Loucy (cell line): ENCODE measurements around the gene SUPT6H.
A peak's percentile ranks its signal among the peaks of the same experiment; 100 is the strongest.

Source experiments
- H2AFZ ChIP-seq: fragments of 200-600 bp; sonication (generic); 2 replicates; pipeline ENCODE4 v1.6.0; 2016; ENCODE audit warnings: antibody characterized with exemption, mild to moderate bottlenecking, low read length, moderate library complexity
- H3F3A ChIP-seq: fragments of 200-600 bp; 2 replicates; pipeline ENCODE4 v1.6.0; 2016; ENCODE audit warnings: antibody characterized with exemption, low read depth, mild to moderate bottlenecking
- H3K27me3 ChIP-seq: fragments of 200-600 bp; sonication (generic); 2 replicates; pipeline ENCODE4 v1.6.1; 2014; ENCODE audit warnings: low read length, mild to moderate bottlenecking; ENCODE audit not compliant: insufficient read depth, poor library complexity, severe bottlenecking
- H3K36me3 ChIP-seq: fragments of 200-600 bp; sonication (generic); 2 replicates; pipeline ENCODE4 v1.6.1; 2016; ENCODE audit warnings: low read length; ENCODE audit not compliant: insufficient read depth
- H3K4me1 ChIP-seq: fragments of 200-600 bp; sonication (generic); 2 replicates; pipeline ENCODE4 v1.5.1; 2014; ENCODE audit warnings: low read length, mild to moderate bottlenecking; ENCODE audit not compliant: insufficient read depth, poor library complexity, severe bottlenecking
- H3K4me2 ChIP-seq: fragments of 200-600 bp; sonication (generic); 2 replicates; pipeline ENCODE4 v1.6.0; 2014; ENCODE audit warnings: antibody characterized with exemption, low read length, low read depth, mild to moderate bottlenecking; ENCODE audit not compliant: poor library complexity, severe bottlenecking
- H3K4me3 ChIP-seq: fragments of 200-600 bp; sonication (generic); 2 replicates; pipeline ENCODE4 v1.5.1; 2014; ENCODE audit warnings: low read length, mild to moderate bottlenecking, mixed read lengths; ENCODE audit not compliant: poor library complexity, severe bottlenecking
- H3K79me2 ChIP-seq: fragments of 200-600 bp; sonication (generic); 2 replicates; pipeline ENCODE4 v1.6.1; 2014; ENCODE audit warnings: low read length; ENCODE audit not compliant: insufficient read depth
- H3K9ac ChIP-seq: fragments of 200-600 bp; sonication (generic); 2 replicates; pipeline ENCODE4 v1.6.0; 2014; ENCODE audit warnings: mild to moderate bottlenecking, low read depth, low read length, moderate library complexity; ENCODE audit not compliant: poor library complexity, severe bottlenecking
- H3K9me2 ChIP-seq: fragments of 200-600 bp; sonication (generic); replicated peaks from 2 replicates; pipeline ENCODE4 v1.6.1; 2016; ENCODE audit warnings: low read depth, low read length, mixed read lengths
- H3K9me3 ChIP-seq: fragments of 200-600 bp; sonication (generic); 2 replicates; pipeline ENCODE4 v1.6.1; 2014; ENCODE audit warnings: mild to moderate bottlenecking, antibody characterized with exemption, low read length, low read depth; ENCODE audit not compliant: insufficient read depth
- H4K20me1 ChIP-seq: fragments of 200-600 bp; sonication (generic); 2 replicates; pipeline ENCODE4 v1.6.0; 2014; ENCODE audit warnings: antibody characterized with exemption, low read length, mild to moderate bottlenecking; ENCODE audit not compliant: insufficient read depth, poor library complexity, severe bottlenecking
- CTCF ChIP-seq: fragments of 200-600 bp; sonication (generic); conservative IDR thresholded peaks from 2 replicates; pipeline ENCODE4 v1.5.1; 2014; ENCODE audit warnings: mild to moderate bottlenecking, antibody characterized with exemption, low read length
- EZH2phosphoT487 ChIP-seq: fragments of 200-600 bp; IDR thresholded peaks from 2 replicates; pipeline ENCODE4 v1.6.1; 2018; ENCODE audit warnings: antibody characterized with exemption, mild to moderate bottlenecking, moderate library complexity, borderline replicate concordance

Gene SUPT6H

GRCh38 chr17:28662527-28662829, 473 bp downstream of the SUPT6H start:
- Histone ChIP-seq H4K20me1 (peaks cover 56% of the 10 kb centered on the region), H3K9me3 (no peaks in the 10 kb centered on the region), H2AFZ (peak overlapping the region; percentile 99), H3K4me3 (peak overlapping the region; percentile 91), H3K9ac (peak overlapping the region; percentile 89), H3K27me3 (no peaks in the 10 kb centered on the region), H3K9me2 (no peaks in the 10 kb centered on the region), H3K4me2 (peak overlapping the region; percentile 97), H3K79me2 (peaks cover 82% of the 10 kb centered on the region), H3K4me1 (peaks cover 48% of the 10 kb centered on the region), H3K36me3 (no peaks in the 10 kb centered on the region; the same call in 1 of the 2 replicates), H3F3A (no peaks in the 10 kb centered on the region)
- TF ChIP-seq EZH2phosphoT487: no peak
- no peak for TF ChIP-seq CTCF

GRCh38 chr17:28663723-28664122, 1.7 kb downstream of the SUPT6H start:
- peak overlapping the region; percentile 89 for H3K9ac ChIP-seq
- peaks cover 50% of the 10 kb centered on the region for H3K4me1 ChIP-seq
- no peak overlapping the region for H2AFZ ChIP-seq
- no peaks in the 10 kb centered on the region for H3K27me3 ChIP-seq
- H3F3A ChIP-seq: no peaks in the 10 kb centered on the region
- H3K36me3 ChIP-seq: no peaks in the 10 kb centered on the region; the same call in 1 of the 2 replicates
- H3K9me3 ChIP-seq: no peaks in the 10 kb centered on the region
- H3K79me2 ChIP-seq: peaks cover 91% of the 10 kb centered on the region
- TF ChIP-seq EZH2phosphoT487: no peak
- H4K20me1 ChIP-seq: peaks cover 63% of the 10 kb centered on the region
- H3K9me2 ChIP-seq: no peaks in the 10 kb centered on the region
- peak overlapping the region; percentile 97 for H3K4me2 ChIP-seq
- peak overlapping the region; percentile 91 for H3K4me3 ChIP-seq

GRCh38 chr17:28665994-28666393, 4.0 kb downstream of the SUPT6H start:
- no peak for TF ChIP-seq CTCF
- TF ChIP-seq EZH2phosphoT487: no peak
- Histone ChIP-seq H3K9me2 (no peaks in the 10 kb centered on the region), H3K36me3 (peaks cover 4% of the 10 kb centered on the region; the same call in 1 of the 2 replicates), H3K27me3 (no peaks in the 10 kb centered on the region), H3K9me3 (no peaks in the 10 kb centered on the region), H3K4me3 (peak overlapping the region; percentile 12), H3F3A (no peaks in the 10 kb centered on the region), H3K79me2 (peaks cover 80% of the 10 kb centered on the region), H3K9ac (peak overlapping the region; percentile 29), H3K4me2 (peak overlapping the region; percentile 97), H4K20me1 (peaks cover 59% of the 10 kb centered on the region), H3K4me1 (peaks cover 41% of the 10 kb centered on the region), H2AFZ (no peak overlapping the region)

GRCh38 chr17:28667870-28668269, 5.9 kb downstream of the SUPT6H start:
- Histone ChIP-seq H3K9me3 (no peaks in the 10 kb centered on the region), H3K79me2 (peaks cover 62% of the 10 kb centered on the region), H4K20me1 (peaks cover 49% of the 10 kb centered on the region)

More at GRCh38 chr17:28667870-28668269, 5.9 kb downstream of the SUPT6H start:
- no peaks in the 10 kb centered on the region for H3K9me2 ChIP-seq
- peaks cover 31% of the 10 kb centered on the region for H3K4me1 ChIP-seq
- H3K27me3 ChIP-seq: no peaks in the 10 kb centered on the region
- H3K4me2 ChIP-seq: no peak overlapping the region
- H3K4me3 ChIP-seq: no peak overlapping the region
- H3F3A ChIP-seq: no peaks in the 10 kb centered on the region
- no peak overlapping the region for H2AFZ ChIP-seq
- H3K36me3 ChIP-seq: peaks cover 20% of the 10 kb centered on the region; the same call in 1 of the 2 replicates
- H3K9ac ChIP-seq: peak overlapping the region; percentile 11
- TF ChIP-seq CTCF: no peak
- TF ChIP-seq EZH2phosphoT487: no peak
